ENCODE measurements around the gene FMNL2.

DNA sequence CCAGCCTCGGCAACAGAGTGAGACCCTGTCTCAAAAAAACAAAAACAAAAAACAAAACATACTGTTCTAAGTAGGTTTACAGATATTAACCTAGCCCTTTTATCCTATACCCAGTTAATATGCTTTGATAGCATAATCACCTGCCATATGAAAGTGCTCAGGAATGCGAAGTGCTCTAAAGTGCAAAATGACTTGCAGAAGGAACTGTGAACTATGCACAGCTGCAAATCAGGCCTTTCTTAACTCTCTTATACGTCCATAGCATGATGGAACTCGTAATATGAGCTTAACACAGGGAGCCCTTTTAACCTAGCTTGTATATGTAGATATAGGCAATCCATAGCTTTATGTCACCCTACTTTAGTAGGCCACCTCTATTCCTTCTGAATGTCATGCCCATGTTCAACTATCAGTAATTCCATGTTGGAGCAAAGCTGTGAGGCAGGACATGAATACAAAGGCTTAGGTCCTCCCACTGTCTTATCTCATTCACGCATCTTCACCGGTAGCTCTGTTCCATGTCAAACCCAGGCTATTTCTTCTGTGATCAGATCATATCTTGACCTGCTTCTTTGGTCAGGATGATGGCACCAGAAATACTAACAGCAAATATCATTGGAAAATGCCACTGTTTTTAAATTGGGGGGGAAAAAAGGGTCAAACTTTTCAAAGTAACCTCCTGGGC, 309.4 kb downstream of the FMNL2 start:
- TF ChIP-seq, protein P1, sequence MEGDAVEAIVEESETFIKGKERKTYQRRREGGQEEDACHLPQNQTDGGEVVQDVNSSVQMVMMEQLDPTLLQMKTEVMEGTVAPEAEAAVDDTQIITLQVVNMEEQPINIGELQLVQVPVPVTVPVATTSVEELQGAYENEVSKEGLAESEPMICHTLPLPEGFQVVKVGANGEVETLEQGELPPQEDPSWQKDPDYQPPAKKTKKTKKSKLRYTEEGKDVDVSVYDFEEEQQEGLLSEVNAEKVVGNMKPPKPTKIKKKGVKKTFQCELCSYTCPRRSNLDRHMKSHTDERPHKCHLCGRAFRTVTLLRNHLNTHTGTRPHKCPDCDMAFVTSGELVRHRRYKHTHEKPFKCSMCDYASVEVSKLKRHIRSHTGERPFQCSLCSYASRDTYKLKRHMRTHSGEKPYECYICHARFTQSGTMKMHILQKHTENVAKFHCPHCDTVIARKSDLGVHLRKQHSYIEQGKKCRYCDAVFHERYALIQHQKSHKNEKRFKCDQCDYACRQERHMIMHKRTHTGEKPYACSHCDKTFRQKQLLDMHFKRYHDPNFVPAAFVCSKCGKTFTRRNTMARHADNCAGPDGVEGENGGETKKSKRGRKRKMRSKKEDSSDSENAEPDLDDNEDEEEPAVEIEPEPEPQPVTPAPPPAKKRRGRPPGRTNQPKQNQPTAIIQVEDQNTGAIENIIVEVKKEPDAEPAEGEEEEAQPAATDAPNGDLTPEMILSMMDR (IDR thresholded peaks at IDR 0.05): no peak
- TF ChIP-seq POLR2A (IDR thresholded peaks at IDR 0.05): no peak

All from esophagus squamous epithelium (tissue), 4 donors.